A549 treated with Mapracorat at 1 μM for 4 hours (cell line): ENCODE results near the gene GNG5. TPM values are rescaled to one million over a fixed set of nuclear protein-coding genes. Genes with fewer than 3 reads are reported as not detected.

Experiments
- total RNA-seq: library from RNA; stranded (reverse); fragments of 200-300 nt; extraction: Qiagen RNA extraction; gene quantifications from 5 replicates; pipeline ENCODE4 v1.2.3, GENCODE V29; 2022

Gene GNG5
- 187 to 205 TPM (median 191 TPM) in 5 replicates for total RNA-seq

GRCh38 chr1:84506002-84506728 is at the start of gene GNG5, which contains the start of gene SPATA1:
GNG5 (minus strand) TSS chr1:84506581; CDS start chr1:84506091, 490 bp downstream.
SPATA1 (plus strand) TSS chr1:84506386; CDS start chr1:84516360, 9,974 bp downstream.

GRCh38 chr1:84478876-84479868 is 27.2 kb downstream of the GNG5 start, which contains the start of gene RPF1:
RPF1 (plus strand) TSS chr1:84479266; CDS start chr1:84479282, 16 bp downstream.

Other genes starting within 250 kb of the GNG5 start
- 0.52 to 0.81 TPM (median 0.54 TPM) in 5 replicates for gene SAMD13, start 204.9 kb downstream of the GNG5 start, total RNA-seq
- not detected in 5 replicates for gene DNASE2B, start 108.1 kb downstream of the GNG5 start, total RNA-seq
- gene RPF1, start 27.3 kb downstream of the GNG5 start, total RNA-seq, result 29.9 to 33.7 TPM (median 31.2 TPM) in 5 replicates
- gene SPATA1, start 195 bp downstream of the GNG5 start, total RNA-seq, result 1.0 to 1.9 TPM (median 1.1 TPM) in 3 of 5 replicates, not detected in the others
- 4.6 to 6.7 TPM (median 5.7 TPM) in 5 replicates for gene CTBS, start 67.9 kb upstream of the GNG5 start, total RNA-seq
- gene SSX2IP, start 183.9 kb upstream of the GNG5 start, total RNA-seq, result 9.5 to 13.3 TPM (median 11.9 TPM) in 5 replicates